WTC11 (cell line): Measurements from ENCODE around the gene STX3. TPM values are rescaled to one million over a fixed set of nuclear protein-coding genes. Genes with fewer than 3 reads are reported as not detected.

Source experiments
- ATF1 ChIP-seq: sonication (generic); formaldehyde crosslinking; IDR thresholded peaks from 2 replicates; pipeline ENCODE4 v1.8.1; 2023; ENCODE audit warnings: mild to moderate bottlenecking, moderate library complexity, missing genetic modification reagents
- ELF4 ChIP-seq: sonication (generic); formaldehyde crosslinking; IDR thresholded peaks from 2 replicates; pipeline ENCODE4 v1.8.1; 2022; ENCODE audit warnings: low read depth, mild to moderate bottlenecking, moderate library complexity, missing genetic modification reagents
- FOXJ3 ChIP-seq: sonication (generic); formaldehyde crosslinking; IDR thresholded peaks from 2 replicates; pipeline ENCODE4 v1.9.0; 2021; ENCODE audit warnings: missing genetic modification reagents, mild to moderate bottlenecking, borderline replicate concordance
- GRHL2 ChIP-seq: fragments of 250-450 bp; sonication (Bioruptor Pico); IDR thresholded peaks from 2 replicates; pipeline ENCODE4 v1.8.0; 2022; ENCODE audit warnings: mild to moderate bottlenecking, moderate library complexity; ENCODE audit not compliant: insufficient replicate concordance, severe bottlenecking
- JAZF1 ChIP-seq: fragments of 250-450 bp; sonication (Bioruptor Pico); IDR thresholded peaks from 2 replicates; pipeline ENCODE4 v1.9.0; 2021; ENCODE audit warnings: moderate library complexity, mild to moderate bottlenecking, inconsistent platforms
- JUN ChIP-seq: sonication (generic); formaldehyde crosslinking; IDR thresholded peaks from 2 replicates; pipeline ENCODE4 v1.8.0; 2023; ENCODE audit warnings: mild to moderate bottlenecking, missing genetic modification reagents
- KAT7 ChIP-seq: sonication (generic); formaldehyde crosslinking; IDR thresholded peaks from 2 replicates; pipeline ENCODE4 v1.8.1; 2023; ENCODE audit warnings: missing genetic modification reagents, mild to moderate bottlenecking, borderline replicate concordance
- MXD4 ChIP-seq: fragments of 250-450 bp; sonication (Bioruptor Pico); IDR thresholded peaks from 2 replicates; pipeline ENCODE4 v1.8.0; 2021; ENCODE audit warnings: mild to moderate bottlenecking, moderate library complexity, borderline replicate concordance
- MYBL2 ChIP-seq: sonication (generic); formaldehyde crosslinking; IDR thresholded peaks from 2 replicates; pipeline ENCODE4 v1.8.1; 2023; ENCODE audit warnings: mild to moderate bottlenecking, moderate library complexity, missing genetic modification reagents
- NR1H2 ChIP-seq: sonication (generic); formaldehyde crosslinking; IDR thresholded peaks from 2 replicates; pipeline ENCODE4 v1.9.0; 2021; ENCODE audit warnings: mild to moderate bottlenecking, moderate library complexity, missing genetic modification reagents
- OVOL2 ChIP-seq: fragments of 250-450 bp; sonication (Bioruptor Pico); IDR thresholded peaks from 2 replicates; pipeline ENCODE4 v1.9.0; 2021; ENCODE audit warnings: mild to moderate bottlenecking, borderline replicate concordance
- PRRX2 ChIP-seq: fragments of 250-450 bp; sonication (Bioruptor Pico); IDR thresholded peaks from 2 replicates; pipeline ENCODE4 v1.8.0; 2021; ENCODE audit warnings: mild to moderate bottlenecking
- RELA ChIP-seq: sonication (generic); formaldehyde crosslinking; IDR thresholded peaks from 2 replicates; pipeline ENCODE4 v1.8.1; 2022; ENCODE audit warnings: missing genetic modification reagents, mild to moderate bottlenecking, borderline replicate concordance
- RORB ChIP-seq: fragments of 250-450 bp; sonication (Bioruptor Pico); IDR thresholded peaks from 2 replicates; pipeline ENCODE4 v1.9.0; 2021; ENCODE audit warnings: mild to moderate bottlenecking
- SP1 ChIP-seq: sonication (generic); formaldehyde crosslinking; conservative IDR thresholded peaks from 2 replicates; pipeline ENCODE4 v1.8.1; 2022; ENCODE audit warnings: missing genetic modification reagents
- TEAD1 ChIP-seq: sonication (generic); formaldehyde crosslinking; IDR thresholded peaks from 2 replicates; pipeline ENCODE4 v1.8.0; 2022; ENCODE audit warnings: mild to moderate bottlenecking, missing genetic modification reagents
- TP53 ChIP-seq: sonication (generic); formaldehyde crosslinking; IDR thresholded peaks from 2 replicates; pipeline ENCODE4 v1.8.1; 2023; ENCODE audit warnings: mild to moderate bottlenecking, missing genetic modification reagents
- ZNF138 ChIP-seq: sonication (generic); formaldehyde crosslinking; conservative IDR thresholded peaks from 2 replicates; pipeline ENCODE4 v1.8.1; 2022; ENCODE audit warnings: mild to moderate bottlenecking, moderate library complexity, missing genetic modification reagents
- ZNF219 ChIP-seq: sonication (generic); formaldehyde crosslinking; IDR thresholded peaks from 2 replicates; pipeline ENCODE4 v1.8.0; 2023; ENCODE audit warnings: missing genetic modification reagents, mild to moderate bottlenecking, borderline replicate concordance
- ZNF263 ChIP-seq: sonication (generic); formaldehyde crosslinking; IDR thresholded peaks from 2 replicates; pipeline ENCODE4 v1.8.1; 2022; ENCODE audit warnings: low read depth, mild to moderate bottlenecking, moderate library complexity, missing genetic modification reagents
- ZNF317 ChIP-seq: sonication (generic); formaldehyde crosslinking; IDR thresholded peaks from 2 replicates; pipeline ENCODE4 v1.8.1; 2023; ENCODE audit warnings: low read depth, mild to moderate bottlenecking, moderate library complexity, missing genetic modification reagents, borderline replicate concordance
- ZNF671 ChIP-seq: fragments of 250-450 bp; sonication (Bioruptor Pico); IDR thresholded peaks from 2 replicates; pipeline ENCODE4 v1.8.0; 2021; ENCODE audit warnings: mild to moderate bottlenecking
- total RNA-seq: library from RNA; stranded (reverse); gene quantifications from 3 replicates; pipeline ENCODE4 v1.2.3, GENCODE V29; 2021
- TF ChIP-seq, protein P1 (sequence below): fragments of 250-450 bp; sonication (Bioruptor Pico); conservative IDR thresholded peaks from 2 replicates; pipeline ENCODE4 v1.9.0; 2021; ENCODE audit warnings: mild to moderate bottlenecking
- TF ChIP-seq, protein P2 (sequence below): fragments of 250-450 bp; sonication (Bioruptor Pico); IDR thresholded peaks from 2 replicates; pipeline ENCODE4 v1.9.0; 2021; ENCODE audit warnings: mild to moderate bottlenecking
- TF ChIP-seq, protein P3 (sequence below): sonication (generic); formaldehyde crosslinking; IDR thresholded peaks from 2 replicates; pipeline ENCODE4 v1.8.0; 2023; ENCODE audit warnings: missing genetic modification reagents, mild to moderate bottlenecking, borderline replicate concordance
- TF ChIP-seq, protein P4 (sequence below): sonication (generic); formaldehyde crosslinking; IDR thresholded peaks from 2 replicates; pipeline ENCODE4 v1.8.0; 2023; ENCODE audit warnings: missing genetic modification reagents
- TF ChIP-seq, protein P5 (sequence below): fragments of 250-450 bp; sonication (Bioruptor Pico); IDR thresholded peaks from 2 replicates; pipeline ENCODE4 v1.9.0; 2021; ENCODE audit warnings: mild to moderate bottlenecking, borderline replicate concordance

The STX3 gene
- total RNA-seq, 1 experiment from 2014 or later, result 52.7 TPM

DNA sequence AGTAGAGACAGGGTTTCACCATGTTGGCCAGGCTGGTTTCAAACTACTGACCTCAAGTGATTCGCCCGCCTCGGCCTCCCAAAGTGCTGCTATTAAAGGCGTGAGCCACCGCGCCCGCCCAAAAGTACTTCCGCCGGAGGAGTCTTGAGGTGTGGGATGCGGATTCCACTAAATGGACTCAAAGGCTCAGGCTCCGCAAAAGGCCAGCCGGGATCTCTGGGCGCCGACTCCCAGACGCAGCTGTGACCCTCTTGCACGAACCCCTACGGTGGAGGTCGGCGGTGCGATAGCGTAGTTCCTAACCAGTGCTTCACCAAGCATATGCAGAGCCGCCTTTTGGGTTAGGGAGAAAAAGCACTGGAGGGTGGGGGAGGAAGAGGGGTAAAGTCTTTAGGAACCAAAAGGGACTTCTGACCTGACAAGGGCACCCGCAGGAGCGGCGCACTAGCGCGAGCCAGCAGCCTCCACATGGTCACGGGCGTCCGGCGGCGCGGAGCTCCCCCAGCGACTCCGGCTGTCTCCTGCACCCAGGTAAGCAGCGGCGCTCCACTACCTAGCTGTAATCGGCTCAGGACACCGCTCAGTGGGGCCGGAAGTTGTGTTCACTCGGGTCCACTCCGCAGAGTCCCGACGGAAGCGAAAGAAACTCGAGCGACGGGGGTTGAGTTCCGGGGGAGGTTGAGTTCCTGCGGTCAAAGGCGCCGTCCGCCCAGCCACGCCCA lies 55.2 kb downstream of the STX3 start, which contains the start of gene MRPL16 (continued):
- TF ChIP-seq, protein P1, sequence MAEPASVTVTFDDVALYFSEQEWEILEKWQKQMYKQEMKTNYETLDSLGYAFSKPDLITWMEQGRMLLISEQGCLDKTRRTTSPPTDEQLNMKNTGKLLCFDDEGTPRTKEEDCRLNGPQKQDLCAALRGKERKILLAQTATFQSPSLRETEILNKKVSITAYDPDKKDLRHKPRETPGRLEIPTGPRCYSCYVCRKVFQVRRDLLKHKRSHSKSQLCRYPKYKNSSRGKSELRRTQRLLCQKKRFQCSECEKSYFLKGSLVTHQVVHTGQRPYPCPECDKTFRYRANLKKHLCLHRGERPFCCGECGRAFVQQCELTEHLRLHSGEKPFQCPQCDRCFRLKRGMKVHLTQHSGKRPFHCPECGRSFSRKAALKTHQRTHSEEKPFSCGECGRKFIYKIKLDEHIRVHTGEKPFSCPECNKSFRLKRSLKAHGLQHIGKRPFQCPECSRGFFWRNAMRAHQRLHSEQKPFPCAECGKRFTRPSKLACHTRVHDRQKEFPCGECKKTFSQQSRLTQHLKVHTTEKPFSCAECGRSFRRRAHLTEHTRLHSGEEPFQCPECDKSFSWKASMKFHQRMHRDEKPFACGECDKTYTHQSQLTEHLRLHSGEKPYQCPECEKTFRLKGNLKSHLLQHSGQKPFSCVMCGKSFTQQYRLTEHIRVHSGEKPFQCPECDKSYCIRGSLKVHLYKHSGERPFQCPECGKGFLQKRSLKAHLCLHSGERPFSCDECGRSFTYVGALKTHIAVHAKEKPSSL (CRISPR knock-in tag), result no peak
- TF ChIP-seq ZNF671, result no peak
- 0 out of 2 replicates have a peak, but pooled peaks have one; percentile 38 for TF ChIP-seq PRRX2
- peak; percentile 81 for TF ChIP-seq SP1 (CRISPR knock-in tag)
- no peak for TF ChIP-seq MYBL2 (CRISPR knock-in tag)
- no peak for TF ChIP-seq ZNF138 (CRISPR knock-in tag)
- TF ChIP-seq GRHL2 (CRISPR knock-in tag), result no peak
- TF ChIP-seq FOXJ3 (CRISPR knock-in tag), result no peak
- TF ChIP-seq TEAD1 (CRISPR knock-in tag), result peak; percentile 85
- TF ChIP-seq, protein P2, sequence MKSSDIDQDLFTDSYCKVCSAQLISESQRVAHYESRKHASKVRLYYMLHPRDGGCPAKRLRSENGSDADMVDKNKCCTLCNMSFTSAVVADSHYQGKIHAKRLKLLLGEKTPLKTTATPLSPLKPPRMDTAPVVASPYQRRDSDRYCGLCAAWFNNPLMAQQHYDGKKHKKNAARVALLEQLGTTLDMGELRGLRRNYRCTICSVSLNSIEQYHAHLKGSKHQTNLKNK, result no peak
- TF ChIP-seq NR1H2 (CRISPR knock-in tag), result no peak
- TF ChIP-seq ZNF219, result no peak
- no peak for TF ChIP-seq ZNF317 (CRISPR knock-in tag)
- TF ChIP-seq JAZF1 (CRISPR knock-in tag), result no peak
- TF ChIP-seq RELA (CRISPR knock-in tag), result 0 out of 2 replicates have a peak, but pooled peaks have one; percentile 54
- TF ChIP-seq, protein P3, sequence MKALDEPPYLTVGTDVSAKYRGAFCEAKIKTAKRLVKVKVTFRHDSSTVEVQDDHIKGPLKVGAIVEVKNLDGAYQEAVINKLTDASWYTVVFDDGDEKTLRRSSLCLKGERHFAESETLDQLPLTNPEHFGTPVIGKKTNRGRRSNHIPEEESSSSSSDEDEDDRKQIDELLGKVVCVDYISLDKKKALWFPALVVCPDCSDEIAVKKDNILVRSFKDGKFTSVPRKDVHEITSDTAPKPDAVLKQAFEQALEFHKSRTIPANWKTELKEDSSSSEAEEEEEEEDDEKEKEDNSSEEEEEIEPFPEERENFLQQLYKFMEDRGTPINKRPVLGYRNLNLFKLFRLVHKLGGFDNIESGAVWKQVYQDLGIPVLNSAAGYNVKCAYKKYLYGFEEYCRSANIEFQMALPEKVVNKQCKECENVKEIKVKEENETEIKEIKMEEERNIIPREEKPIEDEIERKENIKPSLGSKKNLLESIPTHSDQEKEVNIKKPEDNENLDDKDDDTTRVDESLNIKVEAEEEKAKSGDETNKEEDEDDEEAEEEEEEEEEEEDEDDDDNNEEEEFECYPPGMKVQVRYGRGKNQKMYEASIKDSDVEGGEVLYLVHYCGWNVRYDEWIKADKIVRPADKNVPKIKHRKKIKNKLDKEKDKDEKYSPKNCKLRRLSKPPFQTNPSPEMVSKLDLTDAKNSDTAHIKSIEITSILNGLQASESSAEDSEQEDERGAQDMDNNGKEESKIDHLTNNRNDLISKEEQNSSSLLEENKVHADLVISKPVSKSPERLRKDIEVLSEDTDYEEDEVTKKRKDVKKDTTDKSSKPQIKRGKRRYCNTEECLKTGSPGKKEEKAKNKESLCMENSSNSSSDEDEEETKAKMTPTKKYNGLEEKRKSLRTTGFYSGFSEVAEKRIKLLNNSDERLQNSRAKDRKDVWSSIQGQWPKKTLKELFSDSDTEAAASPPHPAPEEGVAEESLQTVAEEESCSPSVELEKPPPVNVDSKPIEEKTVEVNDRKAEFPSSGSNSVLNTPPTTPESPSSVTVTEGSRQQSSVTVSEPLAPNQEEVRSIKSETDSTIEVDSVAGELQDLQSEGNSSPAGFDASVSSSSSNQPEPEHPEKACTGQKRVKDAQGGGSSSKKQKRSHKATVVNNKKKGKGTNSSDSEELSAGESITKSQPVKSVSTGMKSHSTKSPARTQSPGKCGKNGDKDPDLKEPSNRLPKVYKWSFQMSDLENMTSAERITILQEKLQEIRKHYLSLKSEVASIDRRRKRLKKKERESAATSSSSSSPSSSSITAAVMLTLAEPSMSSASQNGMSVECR, result peak; percentile 58; the same call in 1 of the 2 replicates
- TF ChIP-seq ATF1 (CRISPR knock-in tag), result no peak
- 0 out of 2 replicates have a peak, but pooled peaks have one; percentile 40 for TF ChIP-seq KAT7
- no peak for TF ChIP-seq OVOL2 (CRISPR knock-in tag)
- TF ChIP-seq RORB (CRISPR knock-in tag), result no peak
- TF ChIP-seq ZNF263, result no peak; the same call in 1 of the 2 replicates
- TF ChIP-seq TP53 (CRISPR knock-in tag), result 0 out of 2 replicates have a peak, but pooled peaks have one; percentile 32
- TF ChIP-seq, protein P4, sequence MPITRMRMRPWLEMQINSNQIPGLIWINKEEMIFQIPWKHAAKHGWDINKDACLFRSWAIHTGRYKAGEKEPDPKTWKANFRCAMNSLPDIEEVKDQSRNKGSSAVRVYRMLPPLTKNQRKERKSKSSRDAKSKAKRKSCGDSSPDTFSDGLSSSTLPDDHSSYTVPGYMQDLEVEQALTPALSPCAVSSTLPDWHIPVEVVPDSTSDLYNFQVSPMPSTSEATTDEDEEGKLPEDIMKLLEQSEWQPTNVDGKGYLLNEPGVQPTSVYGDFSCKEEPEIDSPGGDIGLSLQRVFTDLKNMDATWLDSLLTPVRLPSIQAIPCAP (CRISPR knock-in tag), result 0 out of 2 replicates have a peak, but pooled peaks have one; percentile 63
- TF ChIP-seq ELF4, result no peak
- TF ChIP-seq JUN, result no peak
- no peak for TF ChIP-seq MXD4 (CRISPR knock-in tag)
- TF ChIP-seq, protein P5, sequence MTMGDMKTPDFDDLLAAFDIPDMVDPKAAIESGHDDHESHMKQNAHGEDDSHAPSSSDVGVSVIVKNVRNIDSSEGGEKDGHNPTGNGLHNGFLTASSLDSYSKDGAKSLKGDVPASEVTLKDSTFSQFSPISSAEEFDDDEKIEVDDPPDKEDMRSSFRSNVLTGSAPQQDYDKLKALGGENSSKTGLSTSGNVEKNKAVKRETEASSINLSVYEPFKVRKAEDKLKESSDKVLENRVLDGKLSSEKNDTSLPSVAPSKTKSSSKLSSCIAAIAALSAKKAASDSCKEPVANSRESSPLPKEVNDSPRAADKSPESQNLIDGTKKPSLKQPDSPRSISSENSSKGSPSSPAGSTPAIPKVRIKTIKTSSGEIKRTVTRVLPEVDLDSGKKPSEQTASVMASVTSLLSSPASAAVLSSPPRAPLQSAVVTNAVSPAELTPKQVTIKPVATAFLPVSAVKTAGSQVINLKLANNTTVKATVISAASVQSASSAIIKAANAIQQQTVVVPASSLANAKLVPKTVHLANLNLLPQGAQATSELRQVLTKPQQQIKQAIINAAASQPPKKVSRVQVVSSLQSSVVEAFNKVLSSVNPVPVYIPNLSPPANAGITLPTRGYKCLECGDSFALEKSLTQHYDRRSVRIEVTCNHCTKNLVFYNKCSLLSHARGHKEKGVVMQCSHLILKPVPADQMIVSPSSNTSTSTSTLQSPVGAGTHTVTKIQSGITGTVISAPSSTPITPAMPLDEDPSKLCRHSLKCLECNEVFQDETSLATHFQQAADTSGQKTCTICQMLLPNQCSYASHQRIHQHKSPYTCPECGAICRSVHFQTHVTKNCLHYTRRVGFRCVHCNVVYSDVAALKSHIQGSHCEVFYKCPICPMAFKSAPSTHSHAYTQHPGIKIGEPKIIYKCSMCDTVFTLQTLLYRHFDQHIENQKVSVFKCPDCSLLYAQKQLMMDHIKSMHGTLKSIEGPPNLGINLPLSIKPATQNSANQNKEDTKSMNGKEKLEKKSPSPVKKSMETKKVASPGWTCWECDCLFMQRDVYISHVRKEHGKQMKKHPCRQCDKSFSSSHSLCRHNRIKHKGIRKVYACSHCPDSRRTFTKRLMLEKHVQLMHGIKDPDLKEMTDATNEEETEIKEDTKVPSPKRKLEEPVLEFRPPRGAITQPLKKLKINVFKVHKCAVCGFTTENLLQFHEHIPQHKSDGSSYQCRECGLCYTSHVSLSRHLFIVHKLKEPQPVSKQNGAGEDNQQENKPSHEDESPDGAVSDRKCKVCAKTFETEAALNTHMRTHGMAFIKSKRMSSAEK, result no peak
